A673 (cell line): ENCODE data around the gene THYN1. TPM values are rescaled to one million over a fixed set of nuclear protein-coding genes. Genes with fewer than 3 reads are reported as not detected.
A peak's percentile ranks its signal among the peaks of the same experiment; 100 is the strongest.

Experiments used
- BruUV-seq: library from RNA; stranded (reverse); fragments of 400-500 nt; replicated peaks from 2 replicates; lab custom pipeline; 2021; lab: Mats Ljungman, UMichigan
- CTCF ChIA-PET: fragments of 300-600 bp; sonication (Branson Sonifier 250); formaldehyde crosslinking; loops from one replicate; lab custom pipeline; 2022; ENCODE audit warnings: antibody characterized with exemption; lab: Charles Lee
- POLR2A ChIA-PET: fragments of 300-600 bp; sonication (Branson Sonifier 250); formaldehyde crosslinking; loops from one replicate; lab custom pipeline; 2022; ENCODE audit warnings: antibody characterized with exemption; ENCODE audit not compliant: low non-redundant PET; lab: Charles Lee
- DNase-seq: peaks from one replicate; pipeline ENCODE4 v3.0.0-alpha.2; 2015; ENCODE audit warnings: low spot score
- H3K27ac ChIP-seq: fragments of 200-600 bp; sonication (generic); 2 replicates; pipeline ENCODE4 v1.5.1; 2016; ENCODE audit warnings: mixed run types, low read depth, mild to moderate bottlenecking, mixed read lengths, antibody characterized with exemption, low read length; ENCODE audit not compliant: poor library complexity, severe bottlenecking
- H3K27me3 ChIP-seq: fragments of 200-600 bp; sonication (generic); replicated peaks from 2 replicates; pipeline ENCODE4 v1.6.1; 2017; ENCODE audit warnings: mixed run types, low read depth, mild to moderate bottlenecking, mixed read lengths, antibody characterized with exemption, low read length; ENCODE audit not compliant: insufficient read depth, poor library complexity
- H3K36me3 ChIP-seq: fragments of 200-600 bp; sonication (generic); 2 replicates; pipeline ENCODE4 v1.6.1; 2016; ENCODE audit warnings: mixed run types, mild to moderate bottlenecking, mixed read lengths, antibody characterized with exemption, low read length; ENCODE audit not compliant: insufficient read depth, poor library complexity, severe bottlenecking
- H3K4me1 ChIP-seq: fragments of 200-600 bp; sonication (generic); 2 replicates; pipeline ENCODE4 v1.6.1; 2017; ENCODE audit warnings: mixed run types, mild to moderate bottlenecking, mixed read lengths, antibody characterized with exemption, low read length; ENCODE audit not compliant: insufficient read depth, poor library complexity, severe bottlenecking
- H3K4me3 ChIP-seq: fragments of 200-600 bp; sonication (generic); 2 replicates; pipeline ENCODE4 v1.5.1; 2016; ENCODE audit warnings: low read depth, mixed run types, mild to moderate bottlenecking, mixed read lengths, low read length; ENCODE audit not compliant: poor library complexity, severe bottlenecking
- H3K9me3 ChIP-seq: fragments of 200-600 bp; sonication (generic); 2 replicates; pipeline ENCODE4 v1.6.1; 2016; ENCODE audit warnings: mixed run types, low read depth, mild to moderate bottlenecking, mixed read lengths, antibody characterized with exemption, low read length; ENCODE audit not compliant: poor library complexity, severe bottlenecking
- CTCF ChIP-seq: fragments of 300-800, 200-600 bp; sonication (generic); conservative IDR thresholded peaks from 2 replicates; pipeline ENCODE4 v1.5.1; 2017; ENCODE audit warnings: low read depth, mild to moderate bottlenecking, antibody characterized with exemption, low read length, moderate library complexity, mixed read lengths
- EZH2 ChIP-seq: fragments of 200-600 bp; sonication (generic); IDR thresholded peaks from 2 replicates; pipeline ENCODE4 v1.6.1; 2017; ENCODE audit warnings: borderline replicate concordance, low read depth, mild to moderate bottlenecking, mixed read lengths, antibody characterized with exemption, low read length; ENCODE audit not compliant: poor library complexity, severe bottlenecking
- intact Hi-C: fragments of 100-400 bp; cut with micrococcal nuclease; formaldehyde crosslinking; loops from one replicate; pipeline ENCODE4 v1.10.0; 2022; ENCODE audit not compliant: unreplicated experiment
- total RNA-seq: library from RNA; stranded (reverse); gene quantifications from 2 replicates; pipeline ENCODE4 v1.2.3, GENCODE V29; 2021

Gene THYN1
- total RNA-seq, 1 experiment from 2014 or later: 57.2 TPM

DNA sequence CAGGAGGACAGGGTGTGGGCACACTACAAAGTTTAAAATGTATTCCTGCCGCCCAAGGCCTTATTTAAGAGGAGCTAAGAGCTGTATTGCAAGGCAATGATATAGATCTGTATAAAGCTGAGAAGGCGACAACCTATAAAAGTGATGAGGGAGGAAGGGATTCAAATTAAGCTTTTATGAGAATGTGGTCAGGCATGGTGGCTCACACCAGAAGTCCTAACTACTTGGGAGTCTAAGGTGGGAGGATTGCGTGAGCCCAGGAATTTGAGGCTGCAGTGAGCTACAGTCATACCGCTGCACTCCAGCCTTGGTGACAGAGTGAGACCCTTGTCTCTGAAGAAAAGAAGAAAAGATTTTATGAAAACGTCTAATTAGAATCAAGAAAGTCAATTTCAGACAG lies 13.3 kb upstream of the THYN1 start:
- H3K36me3 ChIP-seq: peaks cover 20% of the 10 kb centered on the region
- no peaks in the 10 kb centered on the region for H3K9me3 ChIP-seq
- H3K4me3 ChIP-seq: no peak overlapping the region
- BruUV-seq: no TSS peak
- CTCF ChIA-PET: interaction anchor here (1.3 kb wide), 1 partner anchor 9 kb away, joined by 3 read pairs; the partner anchor contains the start of gene GLB1L3
- no peaks in the 10 kb centered on the region for H3K27me3 ChIP-seq
- DNase-seq: no peak
- no peak for TF ChIP-seq CTCF
- TF ChIP-seq EZH2: no peak
- H3K27ac ChIP-seq: no peak overlapping the region
- H3K4me1 ChIP-seq: no peaks in the 10 kb centered on the region
- intact Hi-C loops: no loop called here
- POLR2A ChIA-PET: no interaction called here

- CTCF ChIA-PET: no interaction called here
- TF ChIP-seq EZH2 (no peak), CTCF (no peak)
- no peak overlapping the region for H3K27ac ChIP-seq
- DNase-seq: no peak
- no peak overlapping the region for H3K4me3 ChIP-seq
- POLR2A ChIA-PET: no interaction called here
- TSS peak; percentile 56 for BruUV-seq
- intact Hi-C loops: no loop called here
- H3K27me3 ChIP-seq: no peaks in the 10 kb centered on the region
- H3K9me3 ChIP-seq: no peaks in the 10 kb centered on the region
- no peaks in the 10 kb centered on the region for H3K4me1 ChIP-seq
- peaks cover 28% of the 10 kb centered on the region for H3K36me3 ChIP-seq
These were observed 12.0 kb upstream of the THYN1 start for GRCh38 chr11:134264966-134265764.

GRCh38 chr11:134261626-134262488 lies 8.7 kb upstream of the THYN1 start:
- CTCF ChIA-PET: interaction anchor here (1.0 to 2.0 kb wide), 2 partner anchors 14 to 25 kb away, joined by 4 to 7 read pairs; no protein-coding TSS in a partner anchor
- H3K4me3 ChIP-seq: no peak overlapping the region
- POLR2A ChIA-PET: no interaction called here
- H3K27ac ChIP-seq: no peak overlapping the region
- no peaks in the 10 kb centered on the region for H3K4me1 ChIP-seq
- intact Hi-C loops: no loop called here
- TF ChIP-seq EZH2 (no peak), CTCF (peak; percentile 71)
- H3K36me3 ChIP-seq: peaks cover 46% of the 10 kb centered on the region
- H3K27me3 ChIP-seq: no peaks in the 10 kb centered on the region
- no peaks in the 10 kb centered on the region for H3K9me3 ChIP-seq
- no TSS peak for BruUV-seq
- DNase-seq: peak; percentile 48
